Panc1 (cell line): Measurements from ENCODE around the gene RASGRP2. TPM values are rescaled to one million over a fixed set of nuclear protein-coding genes. Genes with fewer than 3 reads are reported as not detected.
A peak's percentile ranks its signal among the peaks of the same experiment; 100 is the strongest.

Source experiments
- ATAC-seq: fragments of 200-7000 bp; cut with Tn5 transposase; 2 replicates; pipeline ENCODE4 v1.9.1; 2020; ENCODE audit warnings: mild to moderate bottlenecking, moderate library complexity
- BruUV-seq: library from RNA; stranded (reverse); fragments of 400-500 nt; replicated peaks from 2 replicates; lab custom pipeline; 2021; lab: Mats Ljungman, UMichigan
- CTCF ChIA-PET: fragments of 300-600 bp; sonication (Branson Sonifier 250); formaldehyde crosslinking; loops from one replicate; lab custom pipeline; 2022; ENCODE audit warnings: antibody characterized with exemption; lab: Charles Lee
- POLR2A ChIA-PET: fragments of 300-600 bp; sonication (Branson Sonifier 250); formaldehyde crosslinking; loops from one replicate; lab custom pipeline; 2022; ENCODE audit warnings: antibody characterized with exemption; lab: Charles Lee
- DNase-seq: peaks from one replicate; pipeline ENCODE4 v3.0.0-alpha.2; 2010; ENCODE audit warnings: low read depth, low spot score
- H3K27ac ChIP-seq: 2 replicates; pipeline ENCODE4 v1.5.1; 2011; ENCODE audit warnings: mild to moderate bottlenecking, low read length, inconsistent platforms
- H3K27me3 ChIP-seq: fragments of 200-500 bp; sonication (Bioruptor generic); 2 replicates; pipeline ENCODE4 v1.6.0; 2014; ENCODE audit warnings: low read length, inconsistent platforms; ENCODE audit not compliant: control insufficient read depth, insufficient read depth
- H3K36me3 ChIP-seq: fragments of 200-500 bp; sonication (Bioruptor generic); 2 replicates; pipeline ENCODE4 v1.5.1; 2014; ENCODE audit warnings: inconsistent platforms, mild to moderate bottlenecking, low read length, moderate library complexity; ENCODE audit not compliant: control insufficient read depth, insufficient read depth
- H3K4me1 ChIP-seq: 2 replicates; pipeline ENCODE4 v1.5.1; 2011; ENCODE audit warnings: inconsistent platforms, mild to moderate bottlenecking, low read length, moderate library complexity; ENCODE audit not compliant: control insufficient read depth, insufficient read depth
- H3K4me3 ChIP-seq, 2 experiments: 2 replicates each; pipeline ENCODE4 v1.5.1; 2011 to 2012; ENCODE audit warnings: low read depth in 2 of 2, low read length in 2 of 2, mild to moderate bottlenecking in 2 of 2, inconsistent platforms in 1 of 2, moderate library complexity in 1 of 2
- H3K9me3 ChIP-seq: fragments of 200-500 bp; sonication (Bioruptor generic); 2 replicates; pipeline ENCODE4 v1.5.1; 2014; ENCODE audit warnings: low read depth, mild to moderate bottlenecking, inconsistent platforms, low read length, moderate library complexity; ENCODE audit not compliant: control insufficient read depth, insufficient read depth
- POLR2AphosphoS5 ChIP-seq: IDR thresholded peaks from 2 replicates; pipeline ENCODE4 v1.6.1; 2012; ENCODE audit warnings: mild to moderate bottlenecking, low read depth, low read length, moderate library complexity
- SIN3A ChIP-seq: IDR thresholded peaks from 2 replicates; pipeline ENCODE4 v1.6.1; 2012; ENCODE audit warnings: low read depth, mild to moderate bottlenecking, low read length, moderate library complexity, borderline replicate concordance; ENCODE audit not compliant: insufficient read depth
- TCF7L2 ChIP-seq: IDR thresholded peaks from 2 replicates; pipeline ENCODE4 v1.6.1; 2011; ENCODE audit warnings: mild to moderate bottlenecking, low read depth, low read length, inconsistent platforms
- in situ Hi-C: cut with HindIII; loops from 2 replicates; pipeline ENCODE4 v1.10.0; 2016; ENCODE audit warnings: low sequenced_read_pairs, low pct_unique_long_range_greater_than_20kb
- intact Hi-C: fragments of 100-400 bp; cut with micrococcal nuclease; formaldehyde crosslinking; loops from one replicate; pipeline ENCODE4 v1.10.0; 2022; ENCODE audit not compliant: unreplicated experiment
- total RNA-seq: library from RNA; stranded (reverse); gene quantifications from one replicate; pipeline ENCODE4 v1.2.1, GENCODE V29; 2021; ENCODE audit not compliant: unreplicated experiment
- TF ChIP-seq, protein P1 (sequence below): fragments of 450-650 bp; IDR thresholded peaks from 2 replicates; pipeline ENCODE4 v1.5.1; 2017; ENCODE audit warnings: mild to moderate bottlenecking
- TF ChIP-seq, protein P2 (sequence below), 2 experiments: IDR thresholded peaks; 2 replicates each; pipeline ENCODE4 v1.6.1; 2011 to 2012; ENCODE audit warnings: low read depth in 2 of 2, control low read depth in 1 of 2, low read length in 1 of 2, mild to moderate bottlenecking in 1 of 2, moderate library complexity in 1 of 2; ENCODE audit not compliant: insufficient read depth in 1 of 2

The RASGRP2 gene
- total RNA-seq, 1 experiment from 2014 or later, result 3.7 TPM

GRCh38 chr11:64752175-64752970, 8.4 kb upstream of the RASGRP2 start:
- Histone ChIP-seq H3K36me3 (no peaks in the 10 kb centered on the region), H3K4me3 (no peak overlapping the region), H3K27ac (no peak overlapping the region), H3K27me3 (no peaks in the 10 kb centered on the region), H3K4me1 (no peaks in the 10 kb centered on the region), H3K9me3 (no peaks in the 10 kb centered on the region)
- peak; percentile 6; the same call in 1 of the 2 replicates for ATAC-seq
- intact Hi-C loops, result no loop called here
- ChIA-PET CTCF (interaction anchor here (0.7 kb wide), 1 partner anchor 13 kb away, joined by 5 read pairs; no protein-coding TSS in a partner anchor), POLR2A (no interaction called here)
- in situ Hi-C loops, result no loop called here
- no TSS peak for BruUV-seq
- TF ChIP-seq POLR2AphosphoS5, result no peak
- no peak for TF ChIP-seq SIN3A
- no peak for TF ChIP-seq TCF7L2
- TF ChIP-seq, protein P1, sequence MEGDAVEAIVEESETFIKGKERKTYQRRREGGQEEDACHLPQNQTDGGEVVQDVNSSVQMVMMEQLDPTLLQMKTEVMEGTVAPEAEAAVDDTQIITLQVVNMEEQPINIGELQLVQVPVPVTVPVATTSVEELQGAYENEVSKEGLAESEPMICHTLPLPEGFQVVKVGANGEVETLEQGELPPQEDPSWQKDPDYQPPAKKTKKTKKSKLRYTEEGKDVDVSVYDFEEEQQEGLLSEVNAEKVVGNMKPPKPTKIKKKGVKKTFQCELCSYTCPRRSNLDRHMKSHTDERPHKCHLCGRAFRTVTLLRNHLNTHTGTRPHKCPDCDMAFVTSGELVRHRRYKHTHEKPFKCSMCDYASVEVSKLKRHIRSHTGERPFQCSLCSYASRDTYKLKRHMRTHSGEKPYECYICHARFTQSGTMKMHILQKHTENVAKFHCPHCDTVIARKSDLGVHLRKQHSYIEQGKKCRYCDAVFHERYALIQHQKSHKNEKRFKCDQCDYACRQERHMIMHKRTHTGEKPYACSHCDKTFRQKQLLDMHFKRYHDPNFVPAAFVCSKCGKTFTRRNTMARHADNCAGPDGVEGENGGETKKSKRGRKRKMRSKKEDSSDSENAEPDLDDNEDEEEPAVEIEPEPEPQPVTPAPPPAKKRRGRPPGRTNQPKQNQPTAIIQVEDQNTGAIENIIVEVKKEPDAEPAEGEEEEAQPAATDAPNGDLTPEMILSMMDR, result no peak
- DNase-seq, result no peak

DNA sequence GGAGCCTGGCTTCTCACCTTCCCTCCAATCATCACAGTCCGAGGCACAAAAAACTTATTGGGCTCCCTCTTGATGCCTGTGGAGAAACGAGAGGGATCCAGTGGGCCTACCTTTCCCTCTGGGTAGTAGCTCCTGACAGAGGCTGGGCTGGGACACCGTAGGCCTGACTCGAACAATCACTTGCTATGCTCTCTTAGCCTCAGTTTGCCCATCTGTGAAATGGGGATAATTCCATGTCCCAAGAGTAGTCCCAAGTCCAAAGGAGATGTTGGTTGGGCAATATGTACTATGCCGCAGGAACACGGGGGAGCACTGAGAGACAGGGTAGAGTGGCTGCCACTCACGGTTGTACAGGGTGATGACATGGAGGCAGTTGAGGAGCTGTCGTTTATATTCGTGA, 7.6 kb upstream of the RASGRP2 start:
- ATAC-seq, result no peak
- DNase-seq, result no peak
- TF ChIP-seq, protein P1, result no peak
- no peak for TF ChIP-seq TCF7L2
- no peak for TF ChIP-seq SIN3A
- TF ChIP-seq POLR2AphosphoS5, result no peak
- TF ChIP-seq, protein P2, sequence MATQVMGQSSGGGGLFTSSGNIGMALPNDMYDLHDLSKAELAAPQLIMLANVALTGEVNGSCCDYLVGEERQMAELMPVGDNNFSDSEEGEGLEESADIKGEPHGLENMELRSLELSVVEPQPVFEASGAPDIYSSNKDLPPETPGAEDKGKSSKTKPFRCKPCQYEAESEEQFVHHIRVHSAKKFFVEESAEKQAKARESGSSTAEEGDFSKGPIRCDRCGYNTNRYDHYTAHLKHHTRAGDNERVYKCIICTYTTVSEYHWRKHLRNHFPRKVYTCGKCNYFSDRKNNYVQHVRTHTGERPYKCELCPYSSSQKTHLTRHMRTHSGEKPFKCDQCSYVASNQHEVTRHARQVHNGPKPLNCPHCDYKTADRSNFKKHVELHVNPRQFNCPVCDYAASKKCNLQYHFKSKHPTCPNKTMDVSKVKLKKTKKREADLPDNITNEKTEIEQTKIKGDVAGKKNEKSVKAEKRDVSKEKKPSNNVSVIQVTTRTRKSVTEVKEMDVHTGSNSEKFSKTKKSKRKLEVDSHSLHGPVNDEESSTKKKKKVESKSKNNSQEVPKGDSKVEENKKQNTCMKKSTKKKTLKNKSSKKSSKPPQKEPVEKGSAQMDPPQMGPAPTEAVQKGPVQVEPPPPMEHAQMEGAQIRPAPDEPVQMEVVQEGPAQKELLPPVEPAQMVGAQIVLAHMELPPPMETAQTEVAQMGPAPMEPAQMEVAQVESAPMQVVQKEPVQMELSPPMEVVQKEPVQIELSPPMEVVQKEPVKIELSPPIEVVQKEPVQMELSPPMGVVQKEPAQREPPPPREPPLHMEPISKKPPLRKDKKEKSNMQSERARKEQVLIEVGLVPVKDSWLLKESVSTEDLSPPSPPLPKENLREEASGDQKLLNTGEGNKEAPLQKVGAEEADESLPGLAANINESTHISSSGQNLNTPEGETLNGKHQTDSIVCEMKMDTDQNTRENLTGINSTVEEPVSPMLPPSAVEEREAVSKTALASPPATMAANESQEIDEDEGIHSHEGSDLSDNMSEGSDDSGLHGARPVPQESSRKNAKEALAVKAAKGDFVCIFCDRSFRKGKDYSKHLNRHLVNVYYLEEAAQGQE (IDR thresholded peaks at IDR 0.05; ENCODE audit: insufficient read depth in 1 of 2, low read depth in 2 of 2, low read length in 1 of 2), result no peak
- Histone ChIP-seq H3K36me3 (no peaks in the 10 kb centered on the region), H3K27ac (no peak overlapping the region), H3K9me3 (no peaks in the 10 kb centered on the region), H3K4me3 (no peak overlapping the region), H3K27me3 (no peaks in the 10 kb centered on the region), H3K4me1 (no peaks in the 10 kb centered on the region)
- intact Hi-C loops (no loop called here), in situ Hi-C loops (no loop called here)
- ChIA-PET CTCF (interaction anchor here (0.7 kb wide), 1 partner anchor 13 kb away, joined by 5 read pairs; no protein-coding TSS in a partner anchor), POLR2A (no interaction called here)
- no TSS peak for BruUV-seq
